GM23338 (cell line): ENCODE results near the gene CCL7. TPM values are rescaled to one million over a fixed set of nuclear protein-coding genes. Genes with fewer than 3 reads are reported as not detected.

Experiments
- ATAC-seq: fragments of 200-7000 bp; cut with Tn5 transposase; 3 replicates; pipeline ENCODE4 v1.9.1; 2020
- DNase-seq: peaks from one replicate; pipeline ENCODE4 v3.0.0-alpha.2; 2015; ENCODE audit warnings: low spot score
- H2AFZ ChIP-seq: fragments of 200-600 bp; sonication (generic); 2 replicates; pipeline ENCODE4 v1.8.0; 2016; ENCODE audit warnings: antibody characterized with exemption, mild to moderate bottlenecking, moderate library complexity
- H3F3A ChIP-seq: fragments of 200-600 bp; sonication (generic); replicated peaks from 2 replicates; pipeline ENCODE4 v1.8.0; 2017; ENCODE audit warnings: antibody characterized with exemption, mixed run types, low read depth
- H3K27ac ChIP-seq: fragments of 200-600 bp; sonication (generic); 2 replicates; pipeline ENCODE4 v1.6.1; 2016; ENCODE audit warnings: low read depth
- H3K27me3 ChIP-seq: fragments of 200-600 bp; sonication (generic); 2 replicates; pipeline ENCODE4 v1.8.0; 2016; ENCODE audit warnings: mild to moderate bottlenecking, mixed run types, moderate library complexity; ENCODE audit not compliant: insufficient read depth
- H3K36me3 ChIP-seq: fragments of 200-600 bp; sonication (generic); 2 replicates; pipeline ENCODE4 v1.8.0; 2016; ENCODE audit warnings: mild to moderate bottlenecking; ENCODE audit not compliant: insufficient read depth
- H3K4me1 ChIP-seq: fragments of 200-600 bp; sonication (generic); 2 replicates; pipeline ENCODE4 v1.8.0; 2016; ENCODE audit warnings: mild to moderate bottlenecking, moderate library complexity; ENCODE audit not compliant: insufficient read depth
- H3K4me2 ChIP-seq: fragments of 200-600 bp; sonication (generic); 2 replicates; pipeline ENCODE4 v1.7.1; 2017; ENCODE audit warnings: mixed run types
- H3K4me3 ChIP-seq: fragments of 200-600 bp; sonication (generic); 2 replicates; pipeline ENCODE4 v1.6.1; 2016; ENCODE audit warnings: mixed run types
- H3K79me2 ChIP-seq: fragments of 200-600 bp; sonication (generic); replicated peaks from 2 replicates; pipeline ENCODE4 v1.8.0; 2017; ENCODE audit warnings: mild to moderate bottlenecking; ENCODE audit not compliant: insufficient read depth
- H3K9me2 ChIP-seq: fragments of 200-600 bp; sonication (generic); 2 replicates; pipeline ENCODE4 v1.8.0; 2017; ENCODE audit not compliant: insufficient read depth
- H4K20me1 ChIP-seq: fragments of 200-600 bp; sonication (generic); replicated peaks from 2 replicates; pipeline ENCODE4 v1.8.0; 2017; ENCODE audit warnings: mild to moderate bottlenecking; ENCODE audit not compliant: insufficient read depth
- H3K27ac Mint-ChIP-seq: 2 replicates; pipeline ENCODE4 v1.8.0; 2020; ENCODE audit warnings: inconsistent platforms, mild to moderate bottlenecking, moderate library complexity, mixed read lengths
- H3K27me3 Mint-ChIP-seq: 3 replicates; pipeline ENCODE4 v1.8.0; 2022; ENCODE audit warnings: low read depth, mild to moderate bottlenecking, moderate library complexity, mixed read lengths, inconsistent platforms; ENCODE audit not compliant: insufficient read depth, poor library complexity
- H3K36me3 Mint-ChIP-seq: 3 replicates; pipeline ENCODE4 v1.8.0; 2021; ENCODE audit warnings: low read depth, mild to moderate bottlenecking, inconsistent platforms, moderate library complexity, mixed read lengths
- H3K4me1 Mint-ChIP-seq: 3 replicates; pipeline ENCODE4 v1.8.0; 2020; ENCODE audit warnings: mild to moderate bottlenecking, inconsistent platforms, mixed read lengths
- H3K4me3 Mint-ChIP-seq: 3 replicates; pipeline ENCODE4 v1.8.0; 2021; ENCODE audit warnings: moderate library complexity, mild to moderate bottlenecking, inconsistent platforms, mixed read lengths
- H3K9me3 Mint-ChIP-seq: 3 replicates; pipeline ENCODE4 v1.8.0; 2020; ENCODE audit warnings: moderate library complexity, mild to moderate bottlenecking, inconsistent platforms, mixed read lengths
- CREB1 ChIP-seq: fragments of 250-450 bp; sonication (Bioruptor Pico); IDR thresholded peaks from 2 replicates; pipeline ENCODE4 v1.5.0; 2020; ENCODE audit warnings: low read depth, mild to moderate bottlenecking, moderate library complexity
- CTCF ChIP-seq, 2 experiments: fragments of 200-600 bp in 1 of 2; sonication (generic) in 1 of 2; conservative IDR thresholded peaks; 2 replicates each; pipeline versions ENCODE4 v1.5.1 to v1.6.1; 2016 to 2017; ENCODE audit warnings: antibody characterized with exemption in 2 of 2, low read depth in 2 of 2, mild to moderate bottlenecking in 2 of 2, moderate library complexity in 1 of 2
- ETS1 ChIP-seq: IDR thresholded peaks from 2 replicates; pipeline ENCODE4 v1.6.1; 2016; ENCODE audit warnings: antibody characterized with exemption
- EZH2 ChIP-seq: fragments of 200-600 bp; sonication (generic); IDR thresholded peaks from one replicate; pipeline ENCODE4 v1.8.0; 2017; ENCODE audit warnings: antibody characterized with exemption, mild to moderate bottlenecking, low read depth; ENCODE audit not compliant: unreplicated experiment
- EZH2phosphoT487 ChIP-seq: fragments of 200-600 bp; sonication (generic); IDR thresholded peaks from one replicate; pipeline ENCODE4 v1.8.1; 2018; ENCODE audit warnings: antibody characterized with exemption; ENCODE audit not compliant: unreplicated experiment
- JUNB ChIP-seq: IDR thresholded peaks from one replicate; pipeline ENCODE4 v1.6.1; 2016; ENCODE audit warnings: antibody characterized with exemption; ENCODE audit not compliant: unreplicated experiment
- NANOG ChIP-seq: IDR thresholded peaks from 2 replicates; pipeline ENCODE4 v1.6.1; 2016; ENCODE audit warnings: antibody characterized with exemption, borderline replicate concordance
- POLR2AphosphoS5 ChIP-seq: IDR thresholded peaks from 2 replicates; pipeline ENCODE4 v1.6.1; 2016; ENCODE audit warnings: antibody characterized with exemption, low read depth
- REST ChIP-seq: IDR thresholded peaks from one replicate; pipeline ENCODE4 v1.6.1; 2018; ENCODE audit warnings: antibody characterized with exemption; ENCODE audit not compliant: unreplicated experiment
- STAT1 ChIP-seq: IDR thresholded peaks from one replicate; pipeline ENCODE4 v1.6.1; 2016; ENCODE audit warnings: antibody characterized with exemption; ENCODE audit not compliant: unreplicated experiment
- ZNF114 ChIP-seq: fragments of 250-450 bp; sonication (Bioruptor Pico); IDR thresholded peaks from 2 replicates; pipeline ENCODE4 v1.5.0; 2020; ENCODE audit warnings: mild to moderate bottlenecking, moderate library complexity
- ZNF331 ChIP-seq: fragments of 250-450 bp; sonication (Bioruptor Pico); IDR thresholded peaks from 2 replicates; pipeline ENCODE4 v1.5.0; 2020; ENCODE audit warnings: low read depth, mild to moderate bottlenecking, moderate library complexity
- ZNF462 ChIP-seq: fragments of 250-450 bp; sonication (Bioruptor Pico); IDR thresholded peaks from 2 replicates; pipeline ENCODE4 v1.5.0; 2020; ENCODE audit warnings: mild to moderate bottlenecking, moderate library complexity
- polyA plus RNA-seq: library from polyadenylated mRNA; unstranded; fragments of >200 nt; fragmentation: Nextera tagmentation; extraction: Ambion mirVana; gene quantifications from 2 replicates; pipeline ENCODE4 v1.2.1, GENCODE V29; 2016
- total RNA-seq: library from RNA; depleted of rRNA; stranded (reverse); fragments of >200 nt; shearing (Covaris generic); gene quantifications from 2 replicates; pipeline ENCODE4 v1.2.3, GENCODE V29; 2014

The CCL7 gene
- total and polyA plus RNA-seq, 2 experiments from 2014 or later = not detected

- no peak overlapping the region for H3K27ac ChIP-seq
Measured at GRCh38 chr17:34234616-34235015, 35.4 kb upstream of the CCL7 start.

More at GRCh38 chr17:34234616-34235015, 35.4 kb upstream of the CCL7 start:
- Histone ChIP-seq H2AFZ (no peak overlapping the region), H3K9me2 (0 out of 2 replicates have a peak, but pooled peaks cover 3% of the 10 kb centered on the region), H3K4me3 (no peak overlapping the region), H3K4me2 (no peak overlapping the region), H3K79me2 (no peaks in the 10 kb centered on the region), H3F3A (no peaks in the 10 kb centered on the region), H3K4me1 (no peaks in the 10 kb centered on the region; the same call in 1 of the 2 replicates), H3K27me3 (no peaks in the 10 kb centered on the region), H3K36me3 (peaks cover 4% of the 10 kb centered on the region; the same call in 1 of the 2 replicates), H4K20me1 (no peaks in the 10 kb centered on the region)
- Mint-ChIP-seq H3K36me3 (peaks cover 2% of the 10 kb centered on the region; the same call in 1 of the 3 replicates), H3K27me3 (peaks cover 6% of the 10 kb centered on the region), H3K27ac (no peak overlapping the region), H3K9me3 (peaks cover 15% of the 10 kb centered on the region), H3K4me1 (peaks cover 8% of the 10 kb centered on the region; the same call in 2 of the 3 replicates), H3K4me3 (no peak overlapping the region)
- ATAC-seq (no peak; the same call in 1 of the 3 replicates), DNase-seq (no peak)
- TF ChIP-seq EZH2phosphoT487 (no peak), ETS1 (no peak), EZH2 (no peak), CTCF (conservative IDR thresholded peaks at IDR 0.05; ENCODE audit: low read depth in 2 of 2) (no peak), JUNB (no peak), REST (no peak), ZNF331 (CRISPR knock-in tag) (no peak), ZNF114 (no peak), CREB1 (CRISPR knock-in tag) (no peak), NANOG (no peak), ZNF462 (no peak), STAT1 (no peak), POLR2AphosphoS5 (no peak)
